Measurements from ENCODE around the gene GABARAP.

- no peak for TF ChIP-seq POLR2A (IDR thresholded peaks at IDR 0.05)
- TF ChIP-seq CTCF (IDR thresholded peaks at IDR 0.05), result no peak
Measured at GRCh38 chr17:7191069-7191468, 51.2 kb downstream of the GABARAP start.

Data from upper lobe of left lung (tissue), 4 donors.